KMS-11 (cell line): ENCODE data around the gene LMNTD1.

ENCODE experiments used
- H2AFZ ChIP-seq: fragments of 200-600 bp; sonication (generic); 2 replicates; pipeline ENCODE4 v1.6.1; 2016; ENCODE audit warnings: antibody characterized with exemption, mixed run types, low read depth
- H3K27ac ChIP-seq: fragments of 200-600 bp; sonication (generic); 2 replicates; pipeline ENCODE4 v1.6.1; 2016; ENCODE audit warnings: mild to moderate bottlenecking, mixed run types
- H3K27me3 ChIP-seq: fragments of 200-600 bp; sonication (generic); 2 replicates; pipeline ENCODE4 v1.6.1; 2017; ENCODE audit warnings: mild to moderate bottlenecking, low read depth, mixed run types, moderate library complexity; ENCODE audit not compliant: insufficient read depth
- H3K36me3 ChIP-seq: fragments of 200-600 bp; sonication (generic); 2 replicates; pipeline ENCODE4 v1.6.1; 2017; ENCODE audit warnings: mild to moderate bottlenecking, mixed run types; ENCODE audit not compliant: insufficient read depth
- H3K4me1 ChIP-seq: fragments of 200-600 bp; sonication (generic); 2 replicates; pipeline ENCODE4 v1.6.1; 2016; ENCODE audit warnings: mild to moderate bottlenecking, low read depth, mixed run types; ENCODE audit not compliant: poor library complexity, severe bottlenecking
- H3K4me2 ChIP-seq: fragments of 200-600 bp; sonication (generic); 2 replicates; pipeline ENCODE4 v1.7.0; 2016; ENCODE audit warnings: mild to moderate bottlenecking, mixed run types
- H3K4me3 ChIP-seq: fragments of 200-600 bp; sonication (generic); IDR thresholded peaks from 2 replicates; pipeline ENCODE4 v1.6.1; 2017; ENCODE audit warnings: low read depth, low read length, mixed read lengths; ENCODE audit not compliant: insufficient read depth
- H3K79me2 ChIP-seq: fragments of 200-600 bp; sonication (generic); 2 replicates; pipeline ENCODE4 v1.6.1; 2016; ENCODE audit warnings: low read depth, mixed run types; ENCODE audit not compliant: insufficient read depth
- H3K9ac ChIP-seq: fragments of 200-600 bp; sonication (generic); 2 replicates; pipeline ENCODE4 v1.6.1; 2016; ENCODE audit warnings: mild to moderate bottlenecking, mixed run types
- H4K20me1 ChIP-seq: fragments of 200-600 bp; sonication (generic); 2 replicates; pipeline ENCODE4 v1.6.1; 2016; ENCODE audit warnings: mild to moderate bottlenecking, mixed run types; ENCODE audit not compliant: insufficient read depth
- CTCF ChIP-seq: fragments of 200-600 bp; sonication (generic); conservative IDR thresholded peaks from 2 replicates; pipeline ENCODE4 v1.6.1; 2017; ENCODE audit warnings: low read depth, mild to moderate bottlenecking, antibody characterized with exemption, low read length, moderate library complexity, mixed read lengths

Gene LMNTD1

GRCh38 chr12:25524366-25524765 is 28.7 kb downstream of the LMNTD1 start:
- H4K20me1 ChIP-seq = no peaks in the 10 kb centered on the region
- TF ChIP-seq CTCF = no peak
- H3K27ac ChIP-seq = no peak overlapping the region
- H3K4me3 ChIP-seq = no peak overlapping the region
- H3K4me1 ChIP-seq = no peaks in the 10 kb centered on the region
- H3K79me2 ChIP-seq = no peaks in the 10 kb centered on the region
- H3K4me2 ChIP-seq = no peak overlapping the region
- no peak overlapping the region for H3K9ac ChIP-seq
- H3K27me3 ChIP-seq = no peaks in the 10 kb centered on the region
- H3K36me3 ChIP-seq = no peaks in the 10 kb centered on the region
- H2AFZ ChIP-seq = no peak overlapping the region

GRCh38 chr12:25521625-25522256 is 31.3 kb downstream of the LMNTD1 start:
- no peaks in the 10 kb centered on the region for H3K27me3 ChIP-seq
- H3K79me2 ChIP-seq = no peaks in the 10 kb centered on the region
- no peak overlapping the region for H3K4me2 ChIP-seq
- TF ChIP-seq CTCF = no peak
- no peaks in the 10 kb centered on the region for H4K20me1 ChIP-seq
- no peak overlapping the region for H3K4me3 ChIP-seq
- no peak overlapping the region for H3K27ac ChIP-seq
- H2AFZ ChIP-seq = no peak overlapping the region
- H3K4me1 ChIP-seq = no peaks in the 10 kb centered on the region
- no peak overlapping the region for H3K9ac ChIP-seq
- H3K36me3 ChIP-seq = no peaks in the 10 kb centered on the region

- Histone ChIP-seq H3K4me1 (no peaks in the 10 kb centered on the region), H3K27ac (no peak overlapping the region), H3K36me3 (no peaks in the 10 kb centered on the region), H2AFZ (no peak overlapping the region), H4K20me1 (no peaks in the 10 kb centered on the region), H3K4me3 (no peak overlapping the region), H3K9ac (no peak overlapping the region), H3K27me3 (no peaks in the 10 kb centered on the region), H3K4me2 (no peak overlapping the region), H3K79me2 (no peaks in the 10 kb centered on the region)
- no peak for TF ChIP-seq CTCF
Observed at GRCh38 chr12:25518512-25518911, 34.6 kb downstream of the LMNTD1 start.

GRCh38 chr12:25504744-25505143 is 48.3 kb downstream of the LMNTD1 start:
- no peak overlapping the region for H3K4me3 ChIP-seq
- no peaks in the 10 kb centered on the region for H4K20me1 ChIP-seq
- H3K36me3 ChIP-seq = no peaks in the 10 kb centered on the region
- no peak overlapping the region for H3K9ac ChIP-seq
- H3K79me2 ChIP-seq = no peaks in the 10 kb centered on the region
- no peak overlapping the region for H3K27ac ChIP-seq
- H3K27me3 ChIP-seq = no peaks in the 10 kb centered on the region
- no peak overlapping the region for H3K4me2 ChIP-seq
- TF ChIP-seq CTCF = no peak
- H3K4me1 ChIP-seq = no peaks in the 10 kb centered on the region
- no peak overlapping the region for H2AFZ ChIP-seq
